AG04449 (cell line): Measurements from ENCODE around the gene TTLL10.

Experiments used
- CTCF ChIA-PET: fragments of 350-600 bp; formaldehyde crosslinking; extraction: SDS; loops from one replicate; lab custom pipeline; 2021; ENCODE audit warnings: antibody characterized with exemption; lab: Yijun Ruan, JAX
- POLR2A ChIA-PET: fragments of 400-600, 350-600 bp; formaldehyde crosslinking; extraction: SDS; loops from one replicate; lab custom pipeline; 2020; ENCODE audit warnings: antibody characterized with exemption, inconsistent platforms; lab: Yijun Ruan, JAX
- DNase-seq: peaks from one replicate; pipeline ENCODE4 v3.0.0-alpha.2; 2010; ENCODE audit warnings: low read depth, low spot score
- H3K4me3 ChIP-seq: 2 replicates; pipeline ENCODE4 v1.5.1; 2011; ENCODE audit warnings: low read depth, mild to moderate bottlenecking, control low read depth, low read length
- TF ChIP-seq, protein P1 (sequence below): IDR thresholded peaks from one replicate; pipeline ENCODE4 v1.5.1; 2011; ENCODE audit warnings: mild to moderate bottlenecking, moderate library complexity, low read length, control low read depth, inconsistent platforms; ENCODE audit not compliant: insufficient read depth; ENCODE audit errors: missing control alignments

The TTLL10 gene

GRCh38 chr1:1212780-1213344 lies 39.2 kb downstream of the TTLL10 start:
- DNase-seq, result no peak
- TF ChIP-seq, protein P1, sequence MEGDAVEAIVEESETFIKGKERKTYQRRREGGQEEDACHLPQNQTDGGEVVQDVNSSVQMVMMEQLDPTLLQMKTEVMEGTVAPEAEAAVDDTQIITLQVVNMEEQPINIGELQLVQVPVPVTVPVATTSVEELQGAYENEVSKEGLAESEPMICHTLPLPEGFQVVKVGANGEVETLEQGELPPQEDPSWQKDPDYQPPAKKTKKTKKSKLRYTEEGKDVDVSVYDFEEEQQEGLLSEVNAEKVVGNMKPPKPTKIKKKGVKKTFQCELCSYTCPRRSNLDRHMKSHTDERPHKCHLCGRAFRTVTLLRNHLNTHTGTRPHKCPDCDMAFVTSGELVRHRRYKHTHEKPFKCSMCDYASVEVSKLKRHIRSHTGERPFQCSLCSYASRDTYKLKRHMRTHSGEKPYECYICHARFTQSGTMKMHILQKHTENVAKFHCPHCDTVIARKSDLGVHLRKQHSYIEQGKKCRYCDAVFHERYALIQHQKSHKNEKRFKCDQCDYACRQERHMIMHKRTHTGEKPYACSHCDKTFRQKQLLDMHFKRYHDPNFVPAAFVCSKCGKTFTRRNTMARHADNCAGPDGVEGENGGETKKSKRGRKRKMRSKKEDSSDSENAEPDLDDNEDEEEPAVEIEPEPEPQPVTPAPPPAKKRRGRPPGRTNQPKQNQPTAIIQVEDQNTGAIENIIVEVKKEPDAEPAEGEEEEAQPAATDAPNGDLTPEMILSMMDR, result no peak
- H3K4me3 ChIP-seq, result no peak overlapping the region
- ChIA-PET POLR2A (no interaction called here), CTCF (interaction anchor here (1.3 kb wide), 1 partner anchor 90 kb away, joined by 3 read pairs; no protein-coding TSS in a partner anchor)

GRCh38 chr1:1213345-1214265 lies 39.9 kb downstream of the TTLL10 start, which contains the start of gene TNFRSF4:
TSS of gene TNFRSF4 (minus strand) at chr1:1214153. CDS start at chr1:1214127, 26 bp downstream.
- no peak within 1 kb of the TSS for H3K4me3 ChIP-seq
- CTCF ChIA-PET, result no interaction called here
- no peak for DNase-seq
- POLR2A ChIA-PET, result no interaction called here
- TF ChIP-seq, protein P1, result no peak

DNA sequence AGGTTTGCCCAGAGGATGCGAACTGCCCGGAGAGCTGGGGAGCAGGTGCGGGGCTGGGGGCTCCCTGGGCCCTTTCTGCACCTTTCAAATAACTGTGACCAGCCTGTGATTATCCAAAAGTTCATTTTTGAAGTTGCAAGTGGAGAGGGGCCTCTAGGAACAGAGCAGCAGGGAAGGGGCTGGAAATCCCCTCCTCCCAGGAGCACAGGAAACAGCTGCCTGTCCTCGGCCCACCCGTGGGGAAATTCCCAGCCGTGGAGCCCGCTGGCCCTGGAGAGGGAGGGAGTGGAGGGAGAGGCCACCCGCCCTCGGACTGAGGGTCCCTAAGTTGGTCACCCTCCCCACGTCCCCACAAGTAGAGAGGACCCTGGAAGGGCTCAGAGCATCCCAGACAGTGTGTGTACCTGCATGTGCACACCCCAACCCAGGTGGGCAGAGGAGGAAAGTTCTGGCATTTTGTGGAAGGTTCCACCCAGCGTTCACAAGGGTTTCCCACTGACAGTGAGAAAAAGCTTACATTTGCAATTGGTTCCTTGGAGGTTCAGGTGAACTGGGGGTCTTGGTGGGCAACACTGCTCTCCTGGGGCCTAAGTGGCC lies 41.5 kb downstream of the TTLL10 start:
- POLR2A ChIA-PET, result no interaction called here
- no peak for DNase-seq
- CTCF ChIA-PET, result interaction anchor here (0.8 kb wide), 1 partner anchor 75 kb away, joined by 3 read pairs; no protein-coding TSS in a partner anchor
- H3K4me3 ChIP-seq, result no peak overlapping the region
- TF ChIP-seq, protein P1, result no peak

- TF ChIP-seq, protein P1, result no peak
- POLR2A ChIA-PET, result interaction anchor here (0.5 kb wide), 1 partner anchor 53 kb away, joined by 3 read pairs; no protein-coding TSS in a partner anchor
- DNase-seq, result no peak
- no peak overlapping the region for H3K4me3 ChIP-seq
- CTCF ChIA-PET, result interaction anchor here (0.8 kb wide), 1 partner anchor 74 kb away, joined by 3 read pairs; no protein-coding TSS in a partner anchor
These were observed 42.4 kb downstream of the TTLL10 start for GRCh38 chr1:1215881-1216605.

- TF ChIP-seq, protein P1, result no peak
- no peak for DNase-seq
- H3K4me3 ChIP-seq, result no peak overlapping the region
- ChIA-PET POLR2A (no interaction called here), CTCF (interaction anchor here (0.6 to 0.9 kb wide), 2 partner anchors 14 to 95 kb away, joined by 3 read pairs; no protein-coding TSS in a partner anchor)
These were observed 43.3 kb downstream of the TTLL10 start for GRCh38 chr1:1216770-1217620.
